Psoas muscle (tissue), 8 donors: ENCODE measurements around the gene SLC23A2. TPM values are rescaled to one million over a fixed set of nuclear protein-coding genes. Genes with fewer than 3 reads are reported as not detected.

Experiments
- ATAC-seq, 4 donors: fragments of 200-7000 bp; cut with Tn5 transposase; one replicate each; pipeline ENCODE4 v1.9.1; 2020; ENCODE audit warnings: moderate library complexity in 3 of 4, mild to moderate bottlenecking in 2 of 4
- DNase-seq, 2 donors: peaks; one replicate each; pipeline ENCODE4 v3.0.0-alpha.2; 2020
- H3K27ac ChIP-seq: fragments of 200-600 bp; one replicate; pipeline ENCODE4 v1.8.0; 2022
- H3K27me3 ChIP-seq, 3 donors: fragments of 200-600 bp in 1 of 3; one replicate each; pipeline versions ENCODE4 v1.6.1 to v1.8.0; 2013 to 2022; ENCODE audit warnings: low read length in 2 of 3, mild to moderate bottlenecking in 2 of 3, moderate library complexity in 1 of 3; ENCODE audit not compliant: insufficient read depth in 3 of 3
- H3K36me3 ChIP-seq, 2 donors: fragments of 200-600 bp in 1 of 2; one replicate each; pipeline versions ENCODE4 v1.6.1 to v1.8.0; 2013 to 2022; ENCODE audit warnings: low read depth in 1 of 2, mild to moderate bottlenecking in 1 of 2, moderate library complexity in 1 of 2; ENCODE audit not compliant: insufficient read depth in 1 of 2
- H3K4me1 ChIP-seq: fragments of 200-600 bp; one replicate; pipeline ENCODE4 v1.8.0; 2022
- H3K4me3 ChIP-seq: fragments of 200-600 bp; one replicate; pipeline ENCODE4 v1.8.0; 2022; ENCODE audit warnings: mild to moderate bottlenecking
- H3K9me3 ChIP-seq: fragments of 200-600 bp; one replicate; pipeline ENCODE4 v1.8.0; 2022
- WGBS, 3 donors: extraction: QIAGEN DNeasy Blood & Tissue Kit; methylation state at CpG; one replicate each; pipeline versions ENCODE4 v1.1.6 to v1.1.7; 2013; 5-methylcytosine and 5-hydroxymethylcytosine counted together
- intact Hi-C, 2 donors: fragments of 100-400 bp; cut with DNase I; formaldehyde crosslinking; loops; one replicate each; pipeline versions ENCODE4 v1.11.0 to v1.14.2; 2022
- polyA plus RNA-seq, 3 donors: library from polyadenylated mRNA; stranded (reverse); fragments of 200-250 nt; gene quantifications; one replicate each; pipeline ENCODE4 v1.2.3, GENCODE V29; 2013
- total RNA-seq, 4 donors: library from RNA; stranded (reverse); fragmentation: NEBNext Ultra II Directional in 2 of 4; extraction: Animal tissue kit (Norgen Biotek cat#: 25700) in 2 of 4; gene quantifications; one replicate each; pipeline versions ENCODE4 v1.2.1 to v1.2.4, GENCODE V29; 2021 to 2023
- TF ChIP-seq, protein P1 (sequence below): fragments of 200-600 bp; IDR thresholded peaks from one replicate; pipeline ENCODE4 v1.8.0; 2022; ENCODE audit warnings: antibody characterized with exemption
- donor health status: healthy with polysubstance abuse.
- donor health status: DM: no; HTN: no; CAD: no; lungs with moderate emphysema.
- donor health status: Bipolar disorder and iron deficiency.
- donor health status: healthy.
- donor health status: DM: yes; HTN: yes; CAD: no.
- donor health status: DM: no; HTN: no; CAD: no.
- donor health status: DM: no; HTN: no; CAD: no.
- donor health status: DM: yes; HTN: yes; CAD: no.

Gene SLC23A2
- total and polyA plus RNA-seq, 7 donors, result 0.87 to 4.9 (median 3.4) TPM

DNA sequence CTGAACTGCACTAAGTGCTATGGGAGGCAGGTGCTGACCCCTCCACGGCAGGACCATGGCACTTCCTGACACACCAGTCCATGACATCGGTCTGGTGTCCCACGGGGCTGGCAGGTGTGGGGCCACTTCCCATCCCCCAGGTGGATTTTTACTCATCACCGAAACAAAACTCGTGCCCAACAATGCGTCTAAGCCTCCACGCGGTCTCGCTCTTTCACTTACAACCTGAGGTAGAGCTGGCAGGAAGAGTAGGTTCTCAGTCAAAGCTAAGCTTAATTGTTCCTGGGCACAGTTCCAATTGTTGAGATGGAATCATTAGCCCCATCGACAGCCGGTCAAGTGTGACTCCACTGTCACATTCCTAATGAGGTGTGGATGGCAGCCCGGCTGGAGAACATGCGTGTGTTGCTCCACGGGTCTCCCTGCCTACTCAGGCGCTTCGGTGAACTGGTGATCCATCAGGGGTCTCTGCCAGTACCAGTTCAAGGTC, 125.7 kb downstream of the SLC23A2 start:
- Histone ChIP-seq H3K9me3 (no peaks in the 10 kb centered on the region), H3K36me3 (peaks cover 3 to 56% of the 10 kb centered on the region in 2 donors), H3K4me3 (no peak overlapping the region), H3K27me3 (no peaks in the 10 kb centered on the region), H3K4me1 (no peaks in the 10 kb centered on the region), H3K27ac (no peak overlapping the region)
- TF ChIP-seq, protein P1, sequence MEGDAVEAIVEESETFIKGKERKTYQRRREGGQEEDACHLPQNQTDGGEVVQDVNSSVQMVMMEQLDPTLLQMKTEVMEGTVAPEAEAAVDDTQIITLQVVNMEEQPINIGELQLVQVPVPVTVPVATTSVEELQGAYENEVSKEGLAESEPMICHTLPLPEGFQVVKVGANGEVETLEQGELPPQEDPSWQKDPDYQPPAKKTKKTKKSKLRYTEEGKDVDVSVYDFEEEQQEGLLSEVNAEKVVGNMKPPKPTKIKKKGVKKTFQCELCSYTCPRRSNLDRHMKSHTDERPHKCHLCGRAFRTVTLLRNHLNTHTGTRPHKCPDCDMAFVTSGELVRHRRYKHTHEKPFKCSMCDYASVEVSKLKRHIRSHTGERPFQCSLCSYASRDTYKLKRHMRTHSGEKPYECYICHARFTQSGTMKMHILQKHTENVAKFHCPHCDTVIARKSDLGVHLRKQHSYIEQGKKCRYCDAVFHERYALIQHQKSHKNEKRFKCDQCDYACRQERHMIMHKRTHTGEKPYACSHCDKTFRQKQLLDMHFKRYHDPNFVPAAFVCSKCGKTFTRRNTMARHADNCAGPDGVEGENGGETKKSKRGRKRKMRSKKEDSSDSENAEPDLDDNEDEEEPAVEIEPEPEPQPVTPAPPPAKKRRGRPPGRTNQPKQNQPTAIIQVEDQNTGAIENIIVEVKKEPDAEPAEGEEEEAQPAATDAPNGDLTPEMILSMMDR, result no peak
- ATAC-seq, result no peak
- no peak for DNase-seq
- intact Hi-C loops, result no loop called here
- WGBS, 3 donors, result 66 to 71% (median 69%) methylated on average over 16 of the region's 16 CpGs

DNA sequence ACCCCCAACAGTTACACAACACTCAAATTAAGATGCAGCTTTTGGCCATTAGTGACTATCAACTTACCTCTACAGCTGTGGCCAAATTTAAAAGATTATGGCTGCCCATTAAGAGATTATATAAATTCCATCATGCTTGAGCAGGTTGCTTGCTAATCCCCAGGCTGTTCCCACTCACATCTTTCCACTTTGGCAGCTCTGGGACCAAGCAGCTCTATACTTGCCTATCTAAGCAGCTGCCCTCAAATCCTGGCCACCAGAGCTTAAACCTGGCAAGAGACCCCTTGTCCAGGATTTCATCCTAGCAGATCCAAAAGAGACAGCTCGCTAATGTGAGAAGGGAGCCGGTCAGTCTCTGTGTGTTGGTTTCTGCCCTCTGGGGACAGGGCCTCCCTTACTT, 127.9 kb downstream of the SLC23A2 start:
- WGBS, 3 donors, result 71 to 78% (median 74%) methylated on average over 2 of the region's 2 CpGs
- intact Hi-C loops, result no loop called here
- no peak for ATAC-seq

DNA sequence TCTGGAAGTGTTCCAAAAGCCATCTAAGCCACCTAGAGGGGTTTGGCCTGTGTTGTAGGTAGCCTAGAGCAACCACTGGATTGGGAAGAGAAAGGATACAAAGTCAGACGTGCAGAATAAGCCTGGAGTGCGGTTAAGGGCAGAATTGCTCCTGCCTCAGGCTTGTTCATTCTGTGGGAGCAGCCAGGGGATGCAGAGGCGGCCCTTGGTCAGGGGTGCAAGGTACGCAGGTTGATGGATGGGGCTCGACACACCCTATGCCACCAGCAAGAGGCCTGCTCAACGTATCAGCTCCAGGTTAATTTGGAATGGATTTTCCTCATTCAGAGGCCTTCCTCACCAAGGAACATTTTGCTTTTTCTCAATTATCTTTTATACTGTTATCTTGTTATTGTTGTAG, 129.8 kb downstream of the SLC23A2 start:
- Histone ChIP-seq H3K36me3 (peaks cover 3 to 62% of the 10 kb centered on the region in 2 donors), H3K4me3 (no peak overlapping the region), H3K9me3 (no peaks in the 10 kb centered on the region), H3K27me3 (no peaks in the 10 kb centered on the region), H3K4me1 (no peaks in the 10 kb centered on the region), H3K27ac (no peak overlapping the region)
- TF ChIP-seq, protein P1, result no peak
- no peak for DNase-seq
- ATAC-seq, result no peak
- intact Hi-C loops, result no loop called here
- WGBS, 3 donors, result 94 to 96% (median 96%) methylated on average over 6 of the region's 6 CpGs

More for the DNA sequence above, 127.9 kb downstream of the SLC23A2 start:
- TF ChIP-seq, protein P1, result no peak
- H3K27me3 ChIP-seq, result no peaks in the 10 kb centered on the region
- H3K9me3 ChIP-seq, result no peaks in the 10 kb centered on the region
- DNase-seq, result no peak
- no peak overlapping the region for H3K4me3 ChIP-seq
- H3K4me1 ChIP-seq, result no peaks in the 10 kb centered on the region
- H3K27ac ChIP-seq, result no peak overlapping the region
- H3K36me3 ChIP-seq, result peaks cover 3 to 64% of the 10 kb centered on the region in 2 donors

DNA sequence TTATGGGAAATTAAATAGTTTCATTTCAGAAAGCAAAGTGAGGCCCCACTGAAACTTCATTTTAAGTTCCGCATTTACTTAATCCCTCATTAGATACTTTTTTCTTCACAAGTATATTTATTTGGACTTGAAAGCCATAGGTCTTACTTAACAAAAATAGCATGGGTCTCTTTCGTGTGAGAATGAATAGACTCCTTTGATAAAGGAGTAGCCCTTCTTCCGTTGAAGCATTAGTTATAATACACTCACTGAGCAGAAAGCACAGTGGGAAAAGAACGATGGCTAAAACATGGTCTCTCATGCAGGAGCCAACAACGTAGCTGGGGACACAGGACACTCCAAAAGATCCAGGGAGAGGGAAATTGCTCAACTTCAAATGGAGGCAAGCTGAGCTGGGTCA, 130.4 kb downstream of the SLC23A2 start:
- DNase-seq, result no peak
- intact Hi-C loops, result no loop called here
- TF ChIP-seq, protein P1, result no peak
- H3K4me3 ChIP-seq, result no peak overlapping the region
- no peak overlapping the region for H3K27ac ChIP-seq
- H3K36me3 ChIP-seq, result peaks cover 3 to 64% of the 10 kb centered on the region in 2 donors
- no peaks in the 10 kb centered on the region for H3K9me3 ChIP-seq
- no peaks in the 10 kb centered on the region for H3K27me3 ChIP-seq
- ATAC-seq, result no peak
- 81 to 85% (median 83%) methylated on average over 5 of the region's 5 CpGs for WGBS, 3 donors
- no peaks in the 10 kb centered on the region for H3K4me1 ChIP-seq
